GM21825 (cell line): ENCODE measurements around the gene ARHGAP42.
A peak's percentile ranks its signal among the peaks of the same experiment; 100 is the strongest.
"Not testable (repeated sequence)": the region's sequence is repeated elsewhere in the genome, so short reads cannot be mapped to it uniquely, and the experiment has no call there.

Experiments used
- ATAC-seq: cut with Tn5 transposase; IDR thresholded peaks from one replicate; pipeline ENCODE4 v1.9.1; 2021; ENCODE audit warnings: mild to moderate bottlenecking, moderate library complexity; ENCODE audit not compliant: unreplicated experiment

The ARHGAP42 gene

DNA sequence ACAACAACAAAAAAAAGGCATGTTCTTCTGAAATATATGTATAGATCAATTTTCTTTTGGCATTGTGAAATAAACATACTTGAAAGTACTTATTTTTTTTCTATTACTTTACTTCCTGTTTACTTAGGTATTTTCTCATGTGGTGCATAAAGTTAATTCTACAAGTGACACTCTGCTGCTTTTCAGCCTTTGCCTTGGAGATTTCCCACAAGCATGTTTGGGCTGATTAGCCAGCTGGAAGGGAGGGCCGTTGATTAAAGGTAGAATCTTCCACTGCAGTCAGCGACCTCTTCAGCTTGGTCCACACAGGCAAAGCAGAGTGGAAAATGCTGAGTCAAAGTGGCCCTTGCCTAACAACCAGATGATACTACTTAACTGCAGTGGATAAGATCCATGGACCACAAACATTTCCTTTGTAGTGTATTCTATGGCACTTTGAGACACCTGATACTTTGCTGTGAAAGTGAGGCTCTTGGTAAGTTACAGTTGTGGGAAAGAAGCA lies 176.0 kb downstream of the ARHGAP42 start:
- peak; percentile 83 for ATAC-seq

DNA sequence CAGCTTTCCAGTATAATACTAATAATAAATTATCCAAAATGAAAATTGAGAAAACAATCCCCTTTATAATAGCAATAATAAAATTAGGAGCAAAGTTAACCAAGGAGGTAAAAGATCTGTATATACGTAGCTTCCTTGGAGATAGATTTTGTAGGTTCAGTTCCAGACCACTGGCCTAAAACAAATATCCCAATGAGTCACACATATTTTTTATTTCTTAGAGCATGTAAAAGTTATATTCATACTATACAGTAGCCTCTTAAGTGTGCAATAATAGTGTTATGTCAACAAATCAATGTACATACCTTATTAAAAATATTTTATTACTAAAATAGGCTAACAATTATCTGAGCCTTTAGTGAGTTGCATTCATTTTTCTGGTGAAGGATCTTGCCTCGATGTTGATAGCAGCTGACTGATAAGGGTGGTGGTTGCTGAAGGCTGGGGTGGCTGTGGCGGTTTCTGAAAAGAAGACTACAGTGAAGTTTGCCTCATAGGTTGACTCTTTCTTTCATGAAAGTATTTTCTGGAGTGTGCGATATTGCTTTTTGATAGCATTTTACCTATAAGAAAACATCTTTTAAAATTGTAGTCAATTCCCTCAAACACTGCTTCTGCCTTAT lies 178.5 kb downstream of the ARHGAP42 start:
- no peak for ATAC-seq

GRCh38 chr11:100866453-100866852 lies 179.4 kb downstream of the ARHGAP42 start:
- peak; percentile 59 for ATAC-seq

GRCh38 chr11:100867606-100868005 lies 180.5 kb downstream of the ARHGAP42 start:
- no peak for ATAC-seq

DNA sequence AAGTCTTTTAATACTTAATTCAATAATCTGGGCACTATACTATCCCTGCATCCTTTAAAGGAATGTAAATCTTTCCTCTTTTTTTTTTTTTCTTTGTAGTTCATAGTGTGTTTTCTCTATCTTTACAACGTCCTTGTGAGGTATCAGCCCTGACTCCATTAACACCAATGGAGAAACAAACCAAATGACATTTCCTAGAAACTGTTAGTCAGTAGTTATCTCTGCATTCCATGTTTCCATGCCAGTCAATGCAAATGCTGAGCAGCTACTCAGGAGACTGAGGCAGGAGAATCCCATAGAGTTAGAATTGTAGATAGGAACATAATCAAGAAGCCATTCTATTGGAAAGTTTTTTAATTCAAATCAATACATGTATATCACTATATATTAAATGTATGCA lies 182.2 kb downstream of the ARHGAP42 start:
- no peak for ATAC-seq

DNA sequence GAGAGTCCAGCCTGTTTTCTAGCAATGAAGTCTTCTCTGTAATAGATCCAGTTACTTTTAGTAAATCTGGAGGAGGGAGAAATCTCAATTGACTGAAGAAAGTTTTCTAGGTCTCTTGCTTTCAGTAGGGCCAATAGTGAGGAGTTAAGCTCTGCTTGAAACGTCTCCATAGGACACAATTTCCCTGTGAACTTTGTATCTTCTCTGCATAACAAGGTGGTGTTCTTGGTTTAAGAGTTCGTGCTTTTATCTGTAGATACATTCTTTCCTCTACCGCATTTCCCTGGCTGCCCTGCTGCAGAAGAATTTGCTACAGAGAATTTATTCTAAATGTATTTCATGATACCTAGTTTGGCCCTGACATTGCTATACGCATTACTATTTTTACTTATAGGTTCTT lies 183.1 kb downstream of the ARHGAP42 start:
- ATAC-seq = no peak

DNA sequence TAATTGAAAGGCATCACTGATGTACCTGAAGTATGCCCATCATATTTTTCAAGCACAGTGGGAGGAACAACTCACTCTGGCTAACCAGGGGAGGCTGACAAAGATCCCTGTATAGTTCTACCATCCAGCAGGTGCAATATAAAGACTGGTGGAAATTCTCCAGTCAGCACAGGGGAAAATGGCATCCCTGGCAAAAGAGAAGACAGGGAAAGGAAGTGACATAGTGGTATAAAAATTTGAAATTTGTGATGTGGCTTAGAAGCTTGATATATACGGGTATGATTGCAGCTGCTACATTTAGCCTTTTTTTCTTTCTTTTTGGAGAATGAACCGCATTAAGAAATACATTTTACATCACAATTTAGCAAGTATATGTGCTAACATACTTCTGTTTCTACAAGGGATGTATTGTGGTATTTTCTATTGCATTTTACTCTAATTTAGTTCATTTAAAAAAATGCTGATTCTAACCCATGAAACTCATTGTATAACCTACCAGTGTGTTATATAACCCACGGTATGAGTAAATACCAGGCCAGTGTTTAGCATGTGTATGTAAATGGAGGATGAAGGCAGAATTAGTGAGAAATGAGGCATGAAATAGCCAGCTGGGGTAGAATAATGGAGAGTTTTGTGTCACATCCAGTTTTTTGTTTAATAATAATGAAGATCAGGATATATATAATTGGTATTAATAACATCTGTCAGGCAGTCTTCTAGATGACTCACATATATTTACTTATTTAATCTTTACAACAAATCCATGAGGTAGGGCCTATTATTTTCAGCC lies 186.1 kb downstream of the ARHGAP42 start:
- no peak for ATAC-seq

- no peak for ATAC-seq
Measured at GRCh38 chr11:100874203-100874602, 187.1 kb downstream of the ARHGAP42 start.

DNA sequence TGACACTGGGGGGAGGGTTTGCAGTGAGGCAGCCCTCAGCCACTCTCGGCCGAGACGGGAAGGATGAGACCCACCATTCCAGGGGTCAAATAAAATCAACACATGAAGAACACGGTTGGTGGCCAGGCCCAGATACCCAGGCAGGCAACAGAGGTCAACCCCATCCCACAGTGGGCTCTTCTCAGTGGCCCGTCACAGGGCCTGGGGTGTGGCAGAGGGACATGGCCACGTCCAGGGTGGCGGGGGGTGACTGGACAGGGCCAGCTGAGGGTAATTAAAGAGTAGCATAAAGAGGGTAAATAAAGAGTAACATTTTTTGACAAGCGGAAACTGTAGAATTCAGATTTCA lies 188.4 kb downstream of the ARHGAP42 start:
- ATAC-seq = no peak

DNA sequence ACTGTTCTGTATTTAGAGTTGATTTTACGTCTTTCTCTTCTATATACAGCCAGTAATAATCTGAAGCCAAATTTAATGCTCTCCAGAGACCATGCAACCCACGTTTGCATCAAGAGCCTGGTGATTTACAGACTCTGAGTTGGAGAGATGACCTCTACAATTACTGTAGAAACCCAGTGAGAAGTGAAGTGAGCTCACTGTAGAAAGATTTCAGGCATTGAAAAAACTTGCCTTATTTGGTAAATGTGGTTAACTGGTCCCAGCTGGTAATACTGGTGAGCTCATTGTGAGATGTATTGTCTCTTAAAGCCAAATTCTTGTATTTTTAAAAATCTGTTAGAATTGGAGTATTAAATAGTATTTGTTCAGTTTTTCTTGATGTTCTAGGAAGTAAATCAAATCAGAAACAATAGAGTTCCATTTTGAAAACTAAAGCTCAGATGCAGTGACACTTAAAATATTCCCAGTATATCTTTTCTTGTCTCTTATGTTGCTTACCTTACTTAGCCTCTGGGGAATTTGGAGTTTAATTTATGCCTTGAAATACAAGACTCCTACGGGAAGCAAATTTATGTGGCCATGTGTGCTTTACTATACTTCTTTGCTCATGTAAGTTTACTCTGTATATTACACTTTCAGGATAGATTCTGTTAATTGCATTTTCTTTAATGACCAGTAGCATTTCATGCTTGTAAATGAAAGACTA lies 189.9 kb downstream of the ARHGAP42 start:
- ATAC-seq = peak; percentile 87

GRCh38 chr11:100878474-100878873 lies 191.4 kb downstream of the ARHGAP42 start:
- ATAC-seq = no peak

DNA sequence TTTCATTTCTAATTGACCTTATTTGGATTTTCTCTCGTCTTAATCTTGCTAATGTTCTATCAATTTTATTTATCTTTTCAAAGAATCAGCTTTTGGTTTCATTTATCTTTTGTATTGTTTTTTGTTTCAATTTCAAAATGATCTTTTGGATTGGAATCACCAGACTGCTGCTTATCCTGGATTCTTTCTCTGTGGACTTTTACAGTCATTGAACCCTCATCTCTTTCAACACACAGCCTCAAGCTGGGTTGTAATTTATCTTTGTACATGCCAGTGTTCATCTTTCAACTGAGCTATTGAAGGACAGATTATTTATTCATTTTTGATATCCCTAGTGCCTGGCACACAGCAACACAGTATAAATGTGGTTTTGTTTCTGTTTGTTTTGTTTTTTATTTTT lies 195.9 kb downstream of the ARHGAP42 start:
- ATAC-seq = no peak

- no peak for ATAC-seq
Measured at GRCh38 chr11:100883830-100884229, 196.7 kb downstream of the ARHGAP42 start.

DNA sequence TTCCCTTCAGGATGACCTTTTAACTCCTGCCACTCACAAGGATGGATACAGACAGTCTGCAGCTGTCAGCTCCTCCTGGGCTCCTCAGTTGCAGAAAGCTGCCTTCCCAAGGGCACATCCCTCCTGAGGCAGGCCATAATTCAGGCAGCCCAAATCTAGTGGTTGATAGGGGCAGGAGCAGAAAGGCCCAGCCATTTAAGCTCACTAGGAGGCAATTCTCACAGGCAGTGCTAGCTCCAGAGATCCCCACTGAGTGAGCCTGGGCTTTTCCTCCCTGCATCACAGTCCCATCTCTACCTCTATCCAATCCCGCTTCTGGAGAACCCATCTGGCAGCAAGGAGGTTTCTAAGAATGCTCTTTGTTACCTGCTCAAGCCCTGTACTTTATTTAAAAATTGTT lies 200.6 kb downstream of the ARHGAP42 start:
- no peak for ATAC-seq

- no peak for ATAC-seq
Measured at GRCh38 chr11:100888836-100889235, 201.7 kb downstream of the ARHGAP42 start.

DNA sequence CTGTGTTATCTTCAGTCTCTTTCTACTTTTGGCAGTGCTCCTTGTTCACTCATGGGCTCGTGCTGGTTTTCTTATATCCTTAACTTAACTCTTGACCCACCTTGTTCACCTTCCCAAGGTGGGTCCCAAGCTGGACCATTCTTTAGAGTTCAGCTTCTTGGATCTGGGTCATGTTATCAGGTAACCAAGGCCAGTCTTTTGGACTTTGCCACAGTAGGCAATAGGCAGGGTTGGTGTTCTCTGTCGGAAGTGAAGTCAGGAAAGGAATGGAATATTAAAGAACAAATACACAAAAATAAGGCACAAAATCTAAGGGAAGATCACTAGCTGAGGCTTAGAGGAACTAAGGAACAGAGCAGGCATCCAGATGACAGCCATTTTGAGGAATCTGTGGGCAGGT lies 202.7 kb downstream of the ARHGAP42 start:
- no peak for ATAC-seq

- no peak for ATAC-seq
Measured at GRCh38 chr11:100890789-100891188, 203.7 kb downstream of the ARHGAP42 start.

DNA sequence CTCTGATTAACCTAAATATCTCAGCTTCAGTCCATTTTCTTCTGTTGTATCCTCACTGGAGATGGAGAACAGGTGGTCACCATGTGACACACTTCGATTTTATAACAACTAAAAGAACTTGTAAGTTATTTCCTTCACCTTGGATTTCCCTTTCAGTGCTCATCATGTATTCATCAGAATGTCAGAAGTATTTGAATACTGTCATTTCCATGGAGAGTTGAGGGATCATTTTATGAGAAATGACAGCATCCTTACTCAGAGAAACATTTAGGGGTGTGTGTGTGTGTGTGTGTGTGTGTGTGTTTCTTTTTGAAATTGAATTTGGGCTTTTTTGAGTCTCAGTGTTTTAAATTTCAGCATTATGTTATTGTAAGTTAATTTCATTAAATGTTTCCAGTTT lies 205.8 kb downstream of the ARHGAP42 start:
- ATAC-seq = no peak

GRCh38 chr11:100895449-100895848 lies 208.4 kb downstream of the ARHGAP42 start:
- no peak for ATAC-seq

- not testable (repeated sequence) for ATAC-seq
Measured at GRCh38 chr11:100895976-100896375, 208.9 kb downstream of the ARHGAP42 start.

- ATAC-seq = not testable (repeated sequence)
Measured at GRCh38 chr11:100901471-100901870, 214.4 kb downstream of the ARHGAP42 start.
